Prostate gland (tissue), 2 donors: Measurements from ENCODE around the gene ZNF683. TPM values are rescaled to one million over a fixed set of nuclear protein-coding genes. Genes with fewer than 3 reads are reported as not detected.

ENCODE experiments used
- DNase-seq: peaks from one replicate; pipeline ENCODE4 v3.0.0-alpha.2; 2019; ENCODE audit warnings: low spot score
- H3K27ac ChIP-seq, 2 donors: fragments of 200-600 bp; sonication (generic); 2 replicates each; pipeline ENCODE4 v1.5.1; 2017 to 2019
- H3K27me3 ChIP-seq: fragments of 200-600 bp; sonication (generic); replicated peaks from 2 replicates; pipeline ENCODE4 v1.5.1; 2019; ENCODE audit not compliant: insufficient read depth
- H3K36me3 ChIP-seq, 2 donors: fragments of 200-600 bp; sonication (generic); 1 replicate in 1 of 2; 2 replicates in 1 of 2; pipeline versions ENCODE4 v1.5.1 to v1.8.1; 2017 to 2019
- H3K4me1 ChIP-seq: fragments of 200-600 bp; sonication (generic); replicated peaks from 2 replicates; pipeline ENCODE4 v1.5.1; 2019
- H3K4me3 ChIP-seq, 2 donors: fragments of 200-600 bp; sonication (generic); 2 replicates each; pipeline ENCODE4 v1.5.1; 2017 to 2019
- H3K9me3 ChIP-seq: fragments of 200-600 bp; sonication (generic); 2 replicates; pipeline ENCODE4 v1.5.1; 2017
- POLR2A ChIP-seq: fragments of 450-650 bp; IDR thresholded peaks from one replicate; pipeline ENCODE4 v1.6.1; 2016; ENCODE audit warnings: antibody characterized with exemption, mild to moderate bottlenecking
- POLR2AphosphoS5 ChIP-seq: sonication (generic); formaldehyde crosslinking; IDR thresholded peaks from one replicate; pipeline ENCODE4 v1.6.1; 2017; ENCODE audit warnings: antibody characterized with exemption
- WGBS: methylation state at CpG from one replicate; pipeline ENCODE4 v1.1.5; 2018; 5-methylcytosine and 5-hydroxymethylcytosine counted together
- intact Hi-C: fragments of 100-400 bp; cut with DNase I; formaldehyde crosslinking; loops from one replicate; pipeline ENCODE4 v1.14.2; 2022
- total RNA-seq, 2 donors: library from RNA; depleted of rRNA; stranded (reverse); fragments of >200 nt; gene quantifications; one replicate each; pipeline ENCODE4 v1.1.0, GENCODE V29; 2016
- TF ChIP-seq, protein P1 (sequence below), 4 experiments: fragments of 200-600 bp in 2 of 4; fragments of 450-650 bp in 2 of 4; sonication (generic) in 2 of 4; IDR thresholded peaks; 1 replicate in 3 of 4; 2 replicates in 1 of 4; pipeline ENCODE4 v1.5.1; 2016 to 2019; ENCODE audit warnings: antibody characterized with exemption in 4 of 4, mild to moderate bottlenecking in 2 of 4, moderate library complexity in 2 of 4

The ZNF683 gene
- total RNA-seq, 2 donors from 2014 or later = 4.8 TPM; not detected in 1

- DNase-seq = peak; percentile 58
- H3K27me3 ChIP-seq = peaks cover 34% of the 10 kb centered on the region
These were observed 36.1 kb upstream of the ZNF683 start for GRCh38 chr1:26408604-26409003.

DNA sequence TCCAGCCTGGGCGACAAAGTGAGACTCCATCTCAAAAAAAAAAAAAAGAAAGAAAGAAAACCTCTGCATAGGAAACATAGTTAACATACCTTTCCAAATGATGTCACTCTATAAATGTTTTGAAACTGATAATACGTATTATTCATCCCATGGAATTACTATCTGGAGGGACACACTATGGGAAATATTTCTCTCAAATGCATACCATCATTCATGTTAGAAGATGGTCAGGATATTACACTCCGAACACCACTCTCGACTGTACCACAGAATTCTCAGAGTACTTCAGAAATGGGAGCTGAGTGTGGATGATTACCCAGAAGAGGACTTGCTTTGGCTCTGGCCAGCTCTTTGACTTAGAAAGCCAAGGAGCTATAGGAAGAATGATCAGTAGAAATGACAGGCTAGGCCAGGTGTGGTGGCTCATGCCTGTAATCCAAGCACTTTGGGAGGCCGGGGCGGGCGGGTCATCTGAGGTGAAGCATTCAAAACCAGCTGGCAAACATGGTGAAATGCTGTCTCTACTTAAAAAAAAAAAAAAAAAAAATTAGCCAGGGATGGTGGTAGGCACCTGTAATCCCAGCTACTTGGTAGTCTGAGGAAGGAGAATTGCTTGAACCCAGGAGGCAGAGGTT is 32.8 kb upstream of the ZNF683 start:
- no peak overlapping the region for H3K4me3 ChIP-seq
- H3K9me3 ChIP-seq = no peaks in the 10 kb centered on the region
- intact Hi-C loops = no loop called here
- H3K27ac ChIP-seq = no peak overlapping the region
- peaks cover 7% of the 10 kb centered on the region for H3K27me3 ChIP-seq
- TF ChIP-seq POLR2AphosphoS5 (no peak), POLR2A (no peak)
- TF ChIP-seq, protein P1, sequence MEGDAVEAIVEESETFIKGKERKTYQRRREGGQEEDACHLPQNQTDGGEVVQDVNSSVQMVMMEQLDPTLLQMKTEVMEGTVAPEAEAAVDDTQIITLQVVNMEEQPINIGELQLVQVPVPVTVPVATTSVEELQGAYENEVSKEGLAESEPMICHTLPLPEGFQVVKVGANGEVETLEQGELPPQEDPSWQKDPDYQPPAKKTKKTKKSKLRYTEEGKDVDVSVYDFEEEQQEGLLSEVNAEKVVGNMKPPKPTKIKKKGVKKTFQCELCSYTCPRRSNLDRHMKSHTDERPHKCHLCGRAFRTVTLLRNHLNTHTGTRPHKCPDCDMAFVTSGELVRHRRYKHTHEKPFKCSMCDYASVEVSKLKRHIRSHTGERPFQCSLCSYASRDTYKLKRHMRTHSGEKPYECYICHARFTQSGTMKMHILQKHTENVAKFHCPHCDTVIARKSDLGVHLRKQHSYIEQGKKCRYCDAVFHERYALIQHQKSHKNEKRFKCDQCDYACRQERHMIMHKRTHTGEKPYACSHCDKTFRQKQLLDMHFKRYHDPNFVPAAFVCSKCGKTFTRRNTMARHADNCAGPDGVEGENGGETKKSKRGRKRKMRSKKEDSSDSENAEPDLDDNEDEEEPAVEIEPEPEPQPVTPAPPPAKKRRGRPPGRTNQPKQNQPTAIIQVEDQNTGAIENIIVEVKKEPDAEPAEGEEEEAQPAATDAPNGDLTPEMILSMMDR (IDR thresholded peaks at IDR 0.05) = no peak
- DNase-seq = no peak
- no peaks in the 10 kb centered on the region for H3K4me1 ChIP-seq
- no peaks in the 10 kb centered on the region for H3K36me3 ChIP-seq
- 72% methylated on average over 7 of the region's 7 CpGs for WGBS

More at GRCh38 chr1:26408604-26409003, 36.1 kb upstream of the ZNF683 start:
- intact Hi-C loops = no loop called here
- TF ChIP-seq POLR2AphosphoS5 (peak; percentile 26), POLR2A (no peak)
- TF ChIP-seq, protein P1 (IDR thresholded peaks at IDR 0.05) = no peak
- Histone ChIP-seq H3K9me3 (no peaks in the 10 kb centered on the region), H3K36me3 (no peaks in the 10 kb centered on the region), H3K27ac (no peak overlapping the region), H3K4me3 (no peak overlapping the region), H3K4me1 (no peaks in the 10 kb centered on the region)
- 1% methylated on average over 12 of the region's 12 CpGs for WGBS

GRCh38 chr1:26404641-26405040 is 32.1 kb upstream of the ZNF683 start:
- Histone ChIP-seq H3K4me3 (no peak overlapping the region), H3K27ac (no peak overlapping the region), H3K4me1 (no peaks in the 10 kb centered on the region), H3K36me3 (no peaks in the 10 kb centered on the region), H3K9me3 (no peaks in the 10 kb centered on the region), H3K27me3 (peaks cover 5% of the 10 kb centered on the region)
- DNase-seq = no peak
- intact Hi-C loops = no loop called here
- 75% methylated on average over 2 of the region's 2 CpGs for WGBS
- no peak for TF ChIP-seq POLR2A
- TF ChIP-seq POLR2AphosphoS5 = no peak
- TF ChIP-seq, protein P1 (IDR thresholded peaks at IDR 0.05) = no peak

- no peaks in the 10 kb centered on the region for H3K9me3 ChIP-seq
- 31% methylated on average over 4 of the region's 4 CpGs for WGBS
- H3K4me1 ChIP-seq = no peaks in the 10 kb centered on the region
- intact Hi-C loops = no loop called here
- no peak for DNase-seq
- TF ChIP-seq, protein P1 (IDR thresholded peaks at IDR 0.05) = no peak
- TF ChIP-seq POLR2AphosphoS5 (no peak), POLR2A (no peak)
- no peaks in the 10 kb centered on the region for H3K27me3 ChIP-seq
- H3K4me3 ChIP-seq = no peak overlapping the region
- H3K36me3 ChIP-seq = no peaks in the 10 kb centered on the region
- no peak overlapping the region for H3K27ac ChIP-seq
These were observed 31.1 kb upstream of the ZNF683 start for GRCh38 chr1:26403656-26404055.

DNA sequence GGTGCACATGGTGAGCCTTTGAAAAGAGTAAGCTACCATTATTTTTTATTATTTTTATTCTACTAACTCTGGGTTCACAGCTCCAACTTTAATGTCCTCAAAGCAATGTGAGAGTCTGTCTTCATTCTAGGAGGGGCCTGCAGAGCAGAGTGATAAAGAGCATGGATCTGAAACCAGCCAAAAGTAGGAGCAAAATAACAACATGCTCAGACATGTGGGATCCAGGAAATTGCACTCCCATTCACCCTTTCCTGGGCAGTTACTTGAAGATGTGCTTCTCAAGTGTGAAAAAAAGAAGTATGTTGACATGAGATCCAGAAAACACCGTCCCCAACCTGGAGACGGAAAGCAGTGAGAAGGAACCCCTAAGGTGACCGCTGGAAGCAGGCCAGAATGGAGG is 29.3 kb upstream of the ZNF683 start:
- WGBS = 49% methylated on average over 3 of the region's 3 CpGs
- Histone ChIP-seq H3K9me3 (no peaks in the 10 kb centered on the region), H3K4me3 (no peak overlapping the region), H3K4me1 (no peaks in the 10 kb centered on the region), H3K27me3 (no peaks in the 10 kb centered on the region), H3K36me3 (no peaks in the 10 kb centered on the region), H3K27ac (no peak overlapping the region)
- intact Hi-C loops = no loop called here
- TF ChIP-seq POLR2AphosphoS5 (no peak), POLR2A (no peak)
- TF ChIP-seq, protein P1 (IDR thresholded peaks at IDR 0.05) = no peak
- no peak for DNase-seq
